H1 (cell line): ENCODE measurements around the gene DOK1. TPM values are rescaled to one million over a fixed set of nuclear protein-coding genes. Genes with fewer than 3 reads are reported as not detected.

Source experiments
- KDM4A ChIP-seq: IDR thresholded peaks from one replicate; pipeline ENCODE4 v1.7.1; 2012; ENCODE audit warnings: low read depth, mild to moderate bottlenecking, moderate library complexity, low read length, inconsistent platforms; ENCODE audit not compliant: severe bottlenecking
- polyA plus RNA-seq, 7 experiments: library from polyadenylated mRNA; depleted of rRNA in 3 of 7; stranded (reverse) in 5 of 7; unstranded in 2 of 7; fragments of >200 nt in 5 of 7; fragments of 200-250 nt in 2 of 7; gene quantifications; 1 replicate in 5 of 7; 2 replicates in 1 of 7; 4 replicates in 1 of 7; pipeline versions ENCODE4 v1.2.1 to v1.2.3, GENCODE V29; 2011 to 2013; ENCODE audit warnings: missing spikeins in 2 of 7, mixed read lengths in 2 of 7
- total RNA-seq: library from RNA; stranded (reverse); fragmentation: NEBNext Ultra II Directional; extraction: Animal tissue kit (Norgen Biotek cat#: 25700); gene quantifications from 2 replicates; pipeline ENCODE4 v1.2.1, GENCODE V29; 2021

The DOK1 gene
- total and polyA plus RNA-seq, 2 of the 8 experiments (the other 6 are each of a cell fraction or from before 2014, with no cell fraction given) = 11.0 to 14.3 TPM

- peak; percentile 83 for TF ChIP-seq KDM4A
- TF ChIP-seq, all 59 proteins: peak for 24
Measured at GRCh38 chr2:74507145-74507925, 47.2 kb upstream of the DOK1 start, which contains the start of gene PCGF1 (continued).
